GM18508 (cell line): Measurements from ENCODE around the gene ABCD3.
"Not testable (repeated sequence)": the region's sequence is repeated elsewhere in the genome, so short reads cannot be mapped to it uniquely, and the experiment has no call there.

Source experiments
- ATAC-seq: cut with Tn5 transposase; IDR thresholded peaks from one replicate; pipeline ENCODE4 v1.9.1; 2021; ENCODE audit warnings: moderate number of reproducible peaks; ENCODE audit not compliant: insufficient read depth, unreplicated experiment

The ABCD3 gene

DNA sequence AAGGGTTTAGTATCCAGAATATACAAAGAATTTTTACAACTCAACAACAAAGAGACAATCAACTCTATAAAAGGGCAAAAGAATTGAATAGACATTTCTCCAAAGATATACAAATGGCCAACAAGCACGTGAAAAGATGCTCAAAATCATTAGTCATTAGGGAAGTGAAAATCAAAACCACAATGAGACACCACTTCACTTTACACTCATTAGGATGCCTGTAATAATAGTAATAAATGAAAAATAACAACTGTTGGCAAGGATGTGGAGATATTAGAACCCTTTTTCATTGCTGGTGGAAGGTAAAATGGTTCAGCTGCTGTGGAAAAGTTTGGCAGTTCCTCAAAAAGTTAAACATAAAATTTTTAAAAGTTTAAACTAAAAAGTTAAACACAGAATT, 7.0 kb upstream of the ABCD3 start:
- ATAC-seq, result no peak

DNA sequence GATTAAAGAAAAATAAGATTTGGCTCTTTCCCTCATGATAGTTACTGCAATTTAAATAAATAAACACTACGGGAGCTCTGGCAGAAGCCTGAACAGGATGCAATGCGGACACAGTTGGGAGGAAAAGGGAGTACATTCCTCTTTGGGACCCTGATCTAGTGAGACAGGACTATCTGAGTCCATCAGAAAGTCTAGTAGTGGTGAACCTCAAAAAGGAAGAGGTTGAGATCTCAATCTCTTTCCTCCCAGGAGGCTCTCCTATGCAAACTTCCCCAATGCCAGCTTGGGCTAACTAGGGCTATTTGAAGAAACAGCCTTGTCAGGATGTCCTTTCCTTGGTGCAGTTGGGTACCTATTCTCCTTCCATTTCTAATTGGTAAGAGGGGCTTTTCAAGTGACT, 4.9 kb upstream of the ABCD3 start:
- no peak for ATAC-seq

GRCh38 chr1:94416901-94417727, 1.1 kb upstream of the ABCD3 start:
- no peak for ATAC-seq

GRCh38 chr1:94417728-94417977, 536 bp upstream of the ABCD3 start:
- no peak for ATAC-seq

- peak; percentile 11 for ATAC-seq
Measured at GRCh38 chr1:94418664-94419655, 771 bp downstream of the ABCD3 start.

GRCh38 chr1:94422115-94422820, 4.1 kb downstream of the ABCD3 start:
- ATAC-seq, result no peak

DNA sequence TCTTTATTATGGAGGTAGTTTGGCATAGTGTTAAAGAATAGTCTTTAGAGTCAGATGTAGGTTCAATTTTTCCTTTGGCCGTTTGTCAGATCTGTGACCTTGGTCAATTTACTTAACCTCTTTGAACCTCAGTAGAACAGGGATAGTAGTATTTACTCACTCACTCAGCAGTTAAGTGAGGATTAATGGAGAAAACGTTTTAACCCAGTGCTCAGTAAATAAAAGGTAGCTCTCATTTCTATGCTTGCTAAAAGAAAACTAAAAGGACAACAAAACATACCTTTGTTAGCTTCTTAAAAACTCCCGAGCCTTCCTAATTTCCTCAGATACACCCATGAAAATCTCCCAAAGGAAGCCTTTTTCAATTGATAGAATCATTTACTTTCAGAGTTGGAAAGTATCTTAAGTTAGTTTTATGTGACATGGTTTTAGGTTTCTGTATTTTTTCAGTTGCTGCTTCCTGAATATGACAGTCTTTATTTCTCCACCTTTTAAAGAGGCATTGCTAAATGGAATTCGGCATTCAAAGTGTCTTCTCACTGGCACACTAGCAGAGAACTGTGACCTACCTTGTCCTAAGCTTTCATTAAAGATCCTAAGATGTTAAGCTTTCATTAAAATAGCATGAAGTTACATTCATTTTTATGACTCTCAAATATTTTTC, 7.8 kb downstream of the ABCD3 start:
- no peak for ATAC-seq

- not testable (repeated sequence) for ATAC-seq
Measured at GRCh38 chr1:94426485-94426870, 8.3 kb downstream of the ABCD3 start.

GRCh38 chr1:94428441-94428840, 10.3 kb downstream of the ABCD3 start:
- no peak for ATAC-seq

GRCh38 chr1:94428927-94429528, 10.8 kb downstream of the ABCD3 start:
- ATAC-seq, result not testable (repeated sequence)

DNA sequence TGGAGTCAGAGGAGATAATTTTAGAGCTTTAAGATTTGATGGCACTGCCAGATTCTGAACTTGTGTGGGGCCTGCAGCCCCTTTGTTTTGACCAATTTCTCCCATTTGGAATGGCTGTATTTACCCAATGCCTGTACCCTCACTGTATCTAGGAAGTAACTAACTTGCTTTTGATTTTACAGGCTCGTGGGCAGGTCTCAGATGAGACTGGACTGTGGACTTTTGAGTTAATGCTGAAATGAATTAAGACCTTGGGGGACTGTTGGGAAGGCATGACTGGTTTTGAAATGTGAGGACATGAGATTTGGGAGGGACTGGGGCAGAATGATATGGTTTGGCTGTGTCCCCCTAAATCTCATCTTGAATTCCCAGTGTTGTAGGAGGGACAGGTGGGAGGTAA, 11.9 kb downstream of the ABCD3 start:
- ATAC-seq, result not testable (repeated sequence)

GRCh38 chr1:94433866-94434265, 15.7 kb downstream of the ABCD3 start:
- no peak for ATAC-seq

GRCh38 chr1:94434365-94435045, 16.3 kb downstream of the ABCD3 start:
- ATAC-seq, result no peak

- no peak for ATAC-seq
Measured at GRCh38 chr1:94438692-94439276, 20.6 kb downstream of the ABCD3 start.

GRCh38 chr1:94440088-94440487, 21.9 kb downstream of the ABCD3 start:
- ATAC-seq, result no peak

DNA sequence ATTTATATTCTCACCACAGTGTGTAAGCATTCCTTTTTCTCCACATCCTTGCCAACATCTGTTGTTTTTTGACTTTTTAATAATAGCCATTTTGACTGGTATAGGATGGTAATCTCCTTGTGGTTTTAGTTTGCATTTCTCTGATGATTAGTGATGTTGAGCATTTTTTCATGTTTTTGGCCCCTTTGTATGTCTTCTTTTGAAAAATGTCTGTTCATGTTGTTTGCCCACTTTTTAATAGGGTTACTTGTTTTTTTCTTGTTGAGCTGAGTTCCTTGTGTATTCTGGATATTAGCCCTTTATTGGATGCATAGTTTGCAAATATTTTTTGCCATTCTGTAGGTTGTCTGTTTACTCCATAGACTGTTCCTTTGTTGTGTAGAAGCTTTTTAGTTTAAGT, 24.9 kb downstream of the ABCD3 start:
- not testable (repeated sequence) for ATAC-seq

DNA sequence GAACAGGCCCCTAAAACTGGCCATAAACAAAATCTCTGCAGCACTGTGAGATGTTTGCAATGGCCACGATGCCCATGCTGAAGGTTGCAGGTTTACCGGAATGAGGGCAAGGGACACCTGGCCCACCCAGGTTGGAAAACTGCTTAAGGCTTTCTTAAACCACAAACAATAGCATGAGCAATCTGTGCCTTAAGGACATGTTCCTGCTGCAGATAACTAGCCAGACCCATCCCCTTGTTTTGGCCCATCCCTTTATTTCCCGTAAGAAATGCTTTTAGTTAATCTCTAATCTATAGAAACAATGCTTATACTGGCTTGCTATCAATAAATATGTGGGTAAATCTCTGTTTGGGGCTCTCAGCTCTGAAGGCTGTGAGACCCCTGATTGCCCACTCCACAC, 26.6 kb downstream of the ABCD3 start:
- not testable (repeated sequence) for ATAC-seq

DNA sequence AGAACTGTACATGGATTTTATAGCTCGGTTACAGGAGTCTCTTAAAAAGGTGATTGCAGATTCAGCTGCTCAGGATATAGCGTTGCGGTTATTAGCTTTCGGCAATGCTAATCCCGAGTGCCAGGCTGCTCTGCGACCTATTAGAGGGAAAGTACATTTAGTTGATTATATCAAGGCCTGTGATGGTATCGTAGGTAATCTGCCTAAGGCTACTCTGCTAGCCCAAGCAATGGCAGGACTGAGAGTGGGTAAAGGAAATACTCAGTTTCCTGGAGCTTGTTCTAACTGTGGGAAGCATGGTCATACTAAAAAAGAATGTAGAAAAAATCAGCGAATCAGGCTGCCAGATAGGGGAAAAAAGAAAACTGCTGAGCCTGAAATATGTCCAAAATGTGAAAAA, 27.5 kb downstream of the ABCD3 start:
- ATAC-seq, result not testable (repeated sequence)

GRCh38 chr1:94446177-94446576, 28.0 kb downstream of the ABCD3 start:
- not testable (repeated sequence) for ATAC-seq
